T1000 (cell line): ENCODE data around the gene MYO9B.
"Not testable (repeated sequence)": the region's sequence is repeated elsewhere in the genome, so short reads cannot be mapped to it uniquely, and the experiment has no call there.

Source experiments
- DNase-seq: peaks from one replicate; lab custom pipeline; 2025; ENCODE audit warnings: mixed read lengths; lab: John Stamatoyannopoulos, UW

Gene MYO9B

GRCh38 chr19:17183858-17184321, 108.3 kb downstream of the MYO9B start:
- DNase-seq, result no peak

GRCh38 chr19:17184371-17184841, 108.8 kb downstream of the MYO9B start:
- no peak for DNase-seq

DNA sequence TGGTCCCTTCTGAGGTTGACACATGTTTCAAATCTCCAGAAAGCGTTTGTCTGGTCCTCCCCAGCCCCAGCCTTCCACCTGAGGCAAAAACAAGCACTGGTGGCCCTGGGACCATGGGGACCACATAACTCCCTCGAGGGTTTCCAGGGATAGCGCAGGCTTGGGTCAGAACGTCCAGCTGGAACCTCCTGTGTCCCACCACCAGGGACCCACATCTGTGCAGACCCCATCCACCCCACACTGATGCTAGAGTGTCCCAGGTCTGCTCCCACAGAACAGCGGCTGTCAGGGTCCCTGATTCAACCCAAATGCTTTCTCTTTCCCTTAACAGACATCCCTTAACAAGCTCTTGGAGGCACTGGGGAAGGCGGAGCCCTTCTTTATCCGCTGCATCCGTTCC, 110.0 kb downstream of the MYO9B start:
- DNase-seq, result no peak

GRCh38 chr19:17191736-17192135, 116.2 kb downstream of the MYO9B start:
- DNase-seq, result not testable (repeated sequence)

DNA sequence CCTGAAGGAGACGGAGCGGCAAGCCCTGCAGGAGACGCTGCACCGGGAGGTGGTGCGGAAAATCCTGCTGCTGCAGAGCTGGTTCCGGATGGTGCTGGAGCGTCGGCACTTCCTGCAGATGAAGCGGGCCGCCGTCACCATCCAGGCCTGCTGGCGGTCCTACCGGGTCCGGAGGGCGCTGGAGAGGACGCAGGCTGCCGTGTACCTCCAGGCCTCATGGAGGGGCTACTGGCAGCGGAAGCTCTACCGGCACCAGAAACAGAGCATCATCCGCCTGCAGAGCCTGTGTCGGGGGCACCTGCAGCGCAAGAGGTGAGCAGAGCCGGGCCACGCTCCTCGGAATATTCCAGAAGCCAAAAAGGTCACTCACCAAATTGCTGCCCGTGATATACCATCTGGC, 117.2 kb downstream of the MYO9B start:
- no peak for DNase-seq

- no peak for DNase-seq
Measured at GRCh38 chr19:17194608-17195007, 119.0 kb downstream of the MYO9B start.

- DNase-seq, result no peak
Measured at GRCh38 chr19:17195106-17195505, 119.5 kb downstream of the MYO9B start.

DNA sequence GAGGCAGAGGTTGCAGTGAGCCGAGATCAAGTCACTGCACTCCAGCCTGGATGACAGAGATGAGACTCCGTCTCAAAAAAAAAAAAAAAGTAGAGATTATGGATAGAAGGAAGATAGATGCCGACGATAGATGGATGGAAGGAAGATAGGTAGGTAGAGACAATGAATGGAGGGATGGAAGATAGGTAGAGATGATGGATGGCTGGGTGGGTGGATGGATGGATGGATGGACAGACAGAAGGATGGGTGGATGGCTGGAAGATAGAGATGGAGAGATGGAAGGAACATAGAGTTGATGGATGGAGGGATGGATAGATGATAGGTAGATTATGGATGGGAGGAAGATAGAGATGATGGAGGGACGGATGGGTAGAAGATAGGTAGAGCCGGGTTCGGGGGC, 121.0 kb downstream of the MYO9B start:
- no peak for DNase-seq

DNA sequence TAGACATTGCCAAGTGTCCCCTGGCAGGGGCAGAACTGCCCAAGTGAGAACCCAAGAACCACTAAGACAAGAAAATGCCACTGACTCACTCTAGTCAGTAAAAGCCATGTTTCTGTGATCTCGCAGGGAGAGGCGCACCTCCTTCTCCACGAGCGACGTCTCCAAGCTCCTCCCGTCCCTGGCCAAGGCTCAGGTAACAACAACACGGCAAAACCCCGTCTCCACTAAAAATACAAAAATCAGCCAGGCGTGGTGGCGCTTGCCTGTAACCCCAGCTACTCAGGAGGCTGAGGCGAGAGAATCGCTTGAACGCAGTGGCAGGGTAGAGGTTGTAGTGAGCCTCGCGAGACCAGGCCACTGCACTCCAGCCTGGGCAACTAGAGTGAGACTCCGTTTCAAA, 122.1 kb downstream of the MYO9B start:
- no peak for DNase-seq

- no peak for DNase-seq
Measured at GRCh38 chr19:17200408-17201079, 125.0 kb downstream of the MYO9B start.

DNA sequence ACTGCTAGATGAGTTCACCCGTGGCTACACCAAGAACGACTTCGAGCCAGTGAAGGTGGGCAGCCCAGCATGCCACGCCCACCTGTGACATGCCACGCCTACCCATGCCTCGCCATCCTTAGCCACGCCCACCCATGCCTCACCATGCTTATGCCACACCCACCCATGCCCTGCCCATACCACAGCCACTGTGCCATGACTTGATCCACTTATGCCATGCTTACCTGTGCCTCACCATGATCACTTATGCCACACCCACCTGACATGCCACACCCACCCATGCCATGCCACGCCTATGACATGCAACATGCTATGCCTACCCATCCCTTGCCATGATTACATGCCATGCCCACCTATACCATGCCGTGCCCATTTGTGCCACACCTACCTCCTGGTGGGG, 126.7 kb downstream of the MYO9B start:
- DNase-seq, result no peak

DNA sequence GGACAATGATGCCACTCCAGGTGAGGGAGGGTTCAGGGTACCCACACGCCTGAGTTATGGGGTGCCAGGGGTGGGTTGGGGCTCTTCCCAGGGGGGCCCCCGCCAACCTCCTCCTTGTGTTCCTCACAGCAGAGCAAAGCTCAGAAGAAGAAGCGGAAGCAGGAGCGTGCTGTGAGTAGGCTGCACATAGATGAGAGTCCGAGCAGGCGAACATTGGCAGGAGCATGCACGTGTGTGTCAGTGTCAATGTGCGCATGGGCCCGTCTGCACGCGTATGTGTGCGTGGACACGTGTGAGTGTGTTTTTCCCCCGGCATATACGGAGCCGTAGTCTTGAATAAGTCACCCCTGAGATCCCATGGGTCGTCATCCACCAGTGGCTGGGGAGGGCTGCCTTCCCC, 127.1 kb downstream of the MYO9B start:
- DNase-seq, result no peak

DNA sequence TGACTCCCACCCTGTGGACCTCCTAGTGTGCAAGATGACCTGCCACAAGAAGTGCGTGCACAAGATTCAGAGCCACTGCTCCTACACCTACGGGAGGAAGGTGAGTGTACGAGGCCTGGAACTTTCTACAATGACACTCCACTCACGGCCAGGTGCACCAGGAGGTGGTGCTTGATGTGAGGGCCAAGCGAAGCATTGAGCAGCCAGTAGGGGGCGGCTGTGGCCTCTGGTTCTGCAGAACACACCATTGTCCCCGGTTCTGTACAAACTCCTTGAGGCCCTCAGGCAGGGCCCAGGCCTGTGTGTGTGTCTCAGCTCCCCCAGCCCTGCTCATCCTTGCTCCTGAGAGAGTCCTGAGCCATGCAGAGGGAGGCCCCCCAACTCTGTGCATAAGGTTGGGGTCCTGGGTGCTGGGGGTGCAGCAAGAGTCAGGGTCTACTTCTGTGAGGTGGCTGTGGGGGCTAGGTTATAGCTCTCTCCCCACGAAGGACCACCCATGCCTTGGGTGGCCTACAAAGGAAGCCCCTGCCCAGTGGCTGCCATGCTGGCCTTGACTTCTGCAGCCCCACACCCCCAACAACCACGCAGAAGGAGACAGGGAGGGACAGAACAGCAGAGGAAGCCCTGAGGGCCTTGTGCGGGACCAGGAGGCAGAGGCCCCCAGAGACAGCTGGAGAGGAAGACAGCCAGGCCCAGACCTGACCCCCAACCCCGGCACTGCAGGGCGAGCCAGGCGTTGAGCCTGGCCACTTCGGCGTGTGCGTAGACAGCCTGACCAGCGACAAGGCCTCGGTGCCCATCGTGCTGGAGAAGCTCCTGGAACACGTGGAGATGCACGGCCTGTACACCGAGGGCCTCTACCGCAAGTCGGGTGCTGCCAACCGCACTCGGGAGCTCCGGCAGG, 129.9 kb downstream of the MYO9B start:
- DNase-seq, result no peak

DNA sequence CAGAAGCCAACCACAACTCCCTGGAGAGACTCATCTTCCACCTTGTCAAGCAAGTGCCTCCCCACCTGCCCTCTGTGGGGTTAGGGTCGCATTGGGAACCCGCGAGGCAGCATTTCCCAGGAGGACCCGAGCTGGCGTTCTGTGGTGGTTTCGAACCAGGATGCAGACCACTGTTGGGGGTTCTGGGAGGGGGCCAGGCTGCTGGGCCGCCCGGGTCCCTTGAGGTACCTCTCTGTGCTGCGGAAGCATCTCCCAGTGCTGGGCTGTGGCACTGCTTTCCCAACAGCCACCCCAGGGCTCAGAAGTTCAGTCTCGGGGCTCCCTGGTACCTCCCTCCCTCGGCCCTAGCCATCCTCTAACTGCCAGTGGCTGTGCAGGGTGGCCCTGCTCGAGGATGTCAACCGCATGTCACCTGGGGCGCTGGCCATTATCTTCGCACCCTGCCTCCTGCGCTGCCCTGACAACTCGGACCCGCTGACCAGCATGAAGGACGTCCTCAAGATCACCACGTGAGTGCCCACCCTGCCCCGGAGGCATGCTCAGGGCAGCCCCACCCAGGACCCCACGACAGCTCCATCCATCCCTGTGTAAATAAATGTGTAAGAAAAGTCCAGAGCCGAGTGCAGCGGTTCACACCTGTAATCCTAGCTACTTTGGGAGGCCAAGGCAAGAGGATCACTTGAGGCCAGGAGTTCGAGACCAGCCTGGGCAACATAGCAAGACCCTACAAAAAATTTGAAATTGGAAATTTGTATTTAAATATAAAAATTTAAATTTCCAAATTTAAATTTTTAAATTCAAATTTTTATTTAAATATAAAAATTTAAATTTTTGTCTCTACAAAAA, 131.4 kb downstream of the MYO9B start:
- no peak for DNase-seq

- peak; percentile 45 for DNase-seq
Measured at GRCh38 chr19:17209126-17210036, 133.8 kb downstream of the MYO9B start.

DNA sequence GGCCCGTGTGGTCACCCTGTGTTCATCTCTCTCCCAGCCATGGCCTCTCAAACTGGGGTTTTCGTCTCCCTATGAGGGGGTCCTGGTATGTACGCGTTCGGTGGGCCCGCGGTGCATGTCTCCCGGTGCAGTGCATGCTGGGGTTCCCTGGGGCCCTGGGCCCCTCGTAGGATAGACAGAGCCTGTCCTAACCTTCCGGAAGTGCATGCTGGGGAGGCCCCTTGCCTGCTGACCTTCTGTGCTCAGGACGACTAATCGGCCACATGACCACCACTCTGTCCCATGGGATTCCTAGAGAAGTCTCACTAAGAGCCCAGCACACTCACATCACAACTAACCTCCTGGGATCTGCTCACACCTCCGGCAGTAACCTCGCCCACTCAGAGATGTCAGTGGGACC, 134.7 kb downstream of the MYO9B start:
- no peak for DNase-seq

DNA sequence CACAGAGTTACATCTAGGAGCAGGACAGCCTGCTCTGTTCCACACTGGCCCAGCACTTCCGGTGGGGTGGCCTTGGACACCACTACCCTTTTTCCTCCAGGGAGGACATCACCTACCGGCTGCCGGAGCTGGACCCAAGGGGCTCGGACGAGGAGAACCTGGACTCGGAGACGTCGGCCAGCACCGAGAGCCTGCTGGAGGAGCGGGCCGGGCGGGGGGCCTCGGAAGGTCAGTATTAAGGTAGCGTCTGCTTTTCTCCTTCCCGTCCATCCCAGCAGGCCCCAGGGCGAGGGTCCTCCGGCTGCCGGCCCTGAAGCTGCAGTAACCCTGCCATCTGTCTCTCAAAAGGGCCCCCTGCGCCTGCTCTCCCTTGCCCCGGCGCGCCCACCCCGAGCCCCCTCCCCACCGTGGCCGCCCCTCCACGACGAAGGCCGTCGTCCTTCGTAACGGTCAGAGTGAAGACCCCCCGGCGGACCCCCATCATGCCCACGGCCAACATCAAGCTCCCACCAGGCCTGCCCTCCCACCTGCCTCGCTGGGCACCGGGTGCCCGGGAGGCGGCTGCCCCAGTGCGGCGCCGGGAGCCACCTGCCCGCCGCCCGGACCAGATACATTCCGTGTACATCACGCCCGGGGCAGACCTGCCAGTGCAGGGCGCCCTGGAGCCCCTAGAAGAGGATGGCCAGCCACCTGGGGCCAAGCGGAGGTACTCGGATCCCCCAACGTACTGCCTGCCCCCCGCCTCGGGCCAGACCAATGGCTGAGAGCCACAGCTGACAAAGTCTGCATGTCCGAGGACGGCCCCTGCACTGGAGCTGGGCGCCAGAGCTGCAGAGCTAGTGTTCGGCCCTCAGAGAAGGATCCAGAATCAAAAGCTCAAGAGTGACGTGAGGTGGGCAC, 136.2 kb downstream of the MYO9B start:
- no peak for DNase-seq

- no peak for DNase-seq
Measured at GRCh38 chr19:17213334-17213733, 137.8 kb downstream of the MYO9B start.

DNA sequence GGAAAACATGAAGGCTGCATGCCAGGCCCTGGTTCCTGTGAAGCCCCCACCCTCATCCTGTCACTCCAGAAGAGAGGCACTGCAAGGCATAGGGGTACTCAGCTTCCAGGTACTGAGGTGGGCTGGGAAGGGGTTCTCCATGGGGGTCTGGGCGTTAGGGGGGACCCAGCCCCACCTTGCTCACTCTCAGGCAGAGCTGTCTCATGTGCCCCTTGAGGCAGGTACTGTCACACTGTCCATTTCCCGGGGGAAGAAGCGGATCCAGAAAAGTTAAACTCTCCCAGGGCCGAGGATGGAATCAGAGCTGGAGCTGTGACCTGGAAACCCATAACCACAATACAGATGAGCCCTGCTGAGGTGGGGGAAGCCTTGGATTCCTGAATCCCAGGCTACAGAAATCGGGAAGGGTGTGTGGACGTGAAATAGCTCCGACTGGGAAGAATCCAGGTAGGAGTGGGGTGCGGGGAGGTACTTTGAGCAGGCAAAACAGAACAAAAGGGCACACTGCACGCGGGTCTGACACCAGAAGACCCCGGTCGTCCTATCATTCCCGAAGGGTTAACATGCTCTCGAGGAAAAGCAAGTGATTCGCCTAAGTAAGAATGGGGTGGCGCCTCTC, 139.0 kb downstream of the MYO9B start:
- DNase-seq, result no peak
